ENCODE results near the gene CRELD2. TPM values are rescaled to one million over a fixed set of nuclear protein-coding genes. Genes with fewer than 3 reads are reported as not detected.

The CRELD2 gene
- polyA plus RNA-seq, 1 donor from 2014 or later, result 83.2 TPM

DNA sequence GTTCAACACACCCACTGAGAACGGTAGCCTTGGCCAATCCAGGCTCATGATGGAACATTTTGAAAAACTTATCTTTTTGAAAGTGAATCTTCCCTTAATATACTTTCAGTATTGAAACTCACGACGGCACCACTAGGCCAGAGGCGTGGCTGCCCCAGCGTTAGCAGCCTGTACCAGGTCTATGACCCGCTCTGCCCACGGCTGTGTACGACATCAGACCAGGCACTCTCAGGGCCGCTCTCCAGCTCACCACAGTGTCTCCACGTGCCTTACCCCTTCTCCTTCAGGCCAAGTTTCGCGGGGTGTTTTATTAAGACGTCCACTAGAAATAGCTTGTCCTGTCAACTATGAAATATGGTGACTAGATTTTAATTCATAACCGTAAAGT is 31.4 kb upstream of the CRELD2 start:
- TF ChIP-seq RAD21 (conservative IDR thresholded peaks at IDR 0.05) (no peak), MXI1 (conservative IDR thresholded peaks at IDR 0.05; ENCODE audit: poor library complexity, severe bottlenecking) (no peak), SMC3 (conservative IDR thresholded peaks at IDR 0.05; ENCODE audit: poor library complexity) (no peak), TAF1 (IDR thresholded peaks at IDR 0.05; ENCODE audit: low read depth) (no peak), EP300 (conservative IDR thresholded peaks at IDR 0.05; ENCODE audit: poor library complexity, severe bottlenecking) (no peak), POLR2AphosphoS5 (IDR thresholded peaks at IDR 0.05) (no peak), EZH2 (IDR thresholded peaks at IDR 0.05; ENCODE audit: borderline replicate concordance, insufficient read depth, low read length, poor library complexity, severe bottlenecking) (no peak)
- TF ChIP-seq, protein P1, sequence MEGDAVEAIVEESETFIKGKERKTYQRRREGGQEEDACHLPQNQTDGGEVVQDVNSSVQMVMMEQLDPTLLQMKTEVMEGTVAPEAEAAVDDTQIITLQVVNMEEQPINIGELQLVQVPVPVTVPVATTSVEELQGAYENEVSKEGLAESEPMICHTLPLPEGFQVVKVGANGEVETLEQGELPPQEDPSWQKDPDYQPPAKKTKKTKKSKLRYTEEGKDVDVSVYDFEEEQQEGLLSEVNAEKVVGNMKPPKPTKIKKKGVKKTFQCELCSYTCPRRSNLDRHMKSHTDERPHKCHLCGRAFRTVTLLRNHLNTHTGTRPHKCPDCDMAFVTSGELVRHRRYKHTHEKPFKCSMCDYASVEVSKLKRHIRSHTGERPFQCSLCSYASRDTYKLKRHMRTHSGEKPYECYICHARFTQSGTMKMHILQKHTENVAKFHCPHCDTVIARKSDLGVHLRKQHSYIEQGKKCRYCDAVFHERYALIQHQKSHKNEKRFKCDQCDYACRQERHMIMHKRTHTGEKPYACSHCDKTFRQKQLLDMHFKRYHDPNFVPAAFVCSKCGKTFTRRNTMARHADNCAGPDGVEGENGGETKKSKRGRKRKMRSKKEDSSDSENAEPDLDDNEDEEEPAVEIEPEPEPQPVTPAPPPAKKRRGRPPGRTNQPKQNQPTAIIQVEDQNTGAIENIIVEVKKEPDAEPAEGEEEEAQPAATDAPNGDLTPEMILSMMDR (IDR thresholded peaks at IDR 0.05; ENCODE audit: poor library complexity, severe bottlenecking), result no peak
- TF ChIP-seq, protein P2, sequence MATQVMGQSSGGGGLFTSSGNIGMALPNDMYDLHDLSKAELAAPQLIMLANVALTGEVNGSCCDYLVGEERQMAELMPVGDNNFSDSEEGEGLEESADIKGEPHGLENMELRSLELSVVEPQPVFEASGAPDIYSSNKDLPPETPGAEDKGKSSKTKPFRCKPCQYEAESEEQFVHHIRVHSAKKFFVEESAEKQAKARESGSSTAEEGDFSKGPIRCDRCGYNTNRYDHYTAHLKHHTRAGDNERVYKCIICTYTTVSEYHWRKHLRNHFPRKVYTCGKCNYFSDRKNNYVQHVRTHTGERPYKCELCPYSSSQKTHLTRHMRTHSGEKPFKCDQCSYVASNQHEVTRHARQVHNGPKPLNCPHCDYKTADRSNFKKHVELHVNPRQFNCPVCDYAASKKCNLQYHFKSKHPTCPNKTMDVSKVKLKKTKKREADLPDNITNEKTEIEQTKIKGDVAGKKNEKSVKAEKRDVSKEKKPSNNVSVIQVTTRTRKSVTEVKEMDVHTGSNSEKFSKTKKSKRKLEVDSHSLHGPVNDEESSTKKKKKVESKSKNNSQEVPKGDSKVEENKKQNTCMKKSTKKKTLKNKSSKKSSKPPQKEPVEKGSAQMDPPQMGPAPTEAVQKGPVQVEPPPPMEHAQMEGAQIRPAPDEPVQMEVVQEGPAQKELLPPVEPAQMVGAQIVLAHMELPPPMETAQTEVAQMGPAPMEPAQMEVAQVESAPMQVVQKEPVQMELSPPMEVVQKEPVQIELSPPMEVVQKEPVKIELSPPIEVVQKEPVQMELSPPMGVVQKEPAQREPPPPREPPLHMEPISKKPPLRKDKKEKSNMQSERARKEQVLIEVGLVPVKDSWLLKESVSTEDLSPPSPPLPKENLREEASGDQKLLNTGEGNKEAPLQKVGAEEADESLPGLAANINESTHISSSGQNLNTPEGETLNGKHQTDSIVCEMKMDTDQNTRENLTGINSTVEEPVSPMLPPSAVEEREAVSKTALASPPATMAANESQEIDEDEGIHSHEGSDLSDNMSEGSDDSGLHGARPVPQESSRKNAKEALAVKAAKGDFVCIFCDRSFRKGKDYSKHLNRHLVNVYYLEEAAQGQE (IDR thresholded peaks at IDR 0.05; ENCODE audit: borderline replicate concordance), result no peak
- no peaks in the 10 kb centered on the region for H3F3A ChIP-seq (ENCODE audit: insufficient read depth, low read length, poor library complexity, severe bottlenecking)
- no peak overlapping the region for H3K9ac ChIP-seq (ENCODE audit: low read length)
- no peaks in the 10 kb centered on the region for H3K27me3 ChIP-seq (ENCODE audit: insufficient read depth, low read depth, low read length)
- H3K79me2 ChIP-seq (replicated peaks; ENCODE audit: insufficient read depth, low read length), result peaks cover 54% of the 10 kb centered on the region
- no peak overlapping the region for H3K27ac ChIP-seq (ENCODE audit: low read length)
- no peaks in the 10 kb centered on the region for H3K9me2 ChIP-seq (ENCODE audit: insufficient read depth, low read length)
- H3K4me3 ChIP-seq (ENCODE audit: low read length), result no peak overlapping the region
- peaks cover 56% of the 10 kb centered on the region for H3K36me3 ChIP-seq (ENCODE audit: insufficient read depth, low read length)
- H4K20me1 ChIP-seq (ENCODE audit: insufficient read depth), result no peaks in the 10 kb centered on the region
- peaks cover 18% of the 10 kb centered on the region for H3K9me3 ChIP-seq (ENCODE audit: low read length)
- no peak overlapping the region for H2AFZ ChIP-seq (ENCODE audit: low read depth, low read length)
- no peak overlapping the region for H3K4me2 ChIP-seq (ENCODE audit: low read length)

DNA sequence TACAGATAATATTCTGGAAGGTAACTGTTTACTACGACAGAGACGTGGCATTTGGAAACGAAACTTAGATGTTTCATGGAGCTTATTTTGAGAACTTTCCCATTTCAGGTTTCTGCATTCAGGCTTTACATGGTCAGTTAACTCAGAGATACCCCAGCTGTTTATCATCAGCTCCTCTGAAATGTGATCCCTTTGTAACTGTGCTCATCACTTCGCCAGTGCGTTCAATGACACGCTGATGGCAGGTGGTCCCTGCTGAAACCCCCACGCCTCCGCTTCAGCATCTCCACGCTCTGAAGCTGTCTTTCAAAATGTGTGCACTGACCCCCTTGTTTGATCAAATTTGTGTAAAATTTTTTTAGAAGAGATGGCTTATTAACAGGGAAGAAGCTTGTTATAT is 30.7 kb upstream of the CRELD2 start:
- peaks cover 52% of the 10 kb centered on the region for H3K36me3 ChIP-seq (ENCODE audit: insufficient read depth, low read length)
- no peak overlapping the region for H3K4me3 ChIP-seq (ENCODE audit: low read length)
- H3K9me3 ChIP-seq (ENCODE audit: low read length), result peaks cover 18% of the 10 kb centered on the region
- no peak overlapping the region for H3K27ac ChIP-seq (ENCODE audit: low read length)
- no peaks in the 10 kb centered on the region for H3F3A ChIP-seq (ENCODE audit: insufficient read depth, low read length, poor library complexity, severe bottlenecking)
- H3K79me2 ChIP-seq (replicated peaks; ENCODE audit: insufficient read depth, low read length), result peaks cover 49% of the 10 kb centered on the region
- TF ChIP-seq, protein P2 (IDR thresholded peaks at IDR 0.05; ENCODE audit: borderline replicate concordance), result no peak
- TF ChIP-seq EP300 (conservative IDR thresholded peaks at IDR 0.05; ENCODE audit: poor library complexity, severe bottlenecking) (no peak), POLR2AphosphoS5 (IDR thresholded peaks at IDR 0.05) (no peak), EZH2 (IDR thresholded peaks at IDR 0.05; ENCODE audit: borderline replicate concordance, insufficient read depth, low read length, poor library complexity, severe bottlenecking) (no peak), RAD21 (conservative IDR thresholded peaks at IDR 0.05) (no peak), SMC3 (conservative IDR thresholded peaks at IDR 0.05; ENCODE audit: poor library complexity) (no peak), TAF1 (IDR thresholded peaks at IDR 0.05; ENCODE audit: low read depth) (no peak), MXI1 (conservative IDR thresholded peaks at IDR 0.05; ENCODE audit: poor library complexity, severe bottlenecking) (no peak)
- TF ChIP-seq, protein P1 (IDR thresholded peaks at IDR 0.05; ENCODE audit: poor library complexity, severe bottlenecking), result no peak
- no peak overlapping the region for H3K4me2 ChIP-seq (ENCODE audit: low read length)
- no peaks in the 10 kb centered on the region for H3K9me2 ChIP-seq (ENCODE audit: insufficient read depth, low read length)
- H2AFZ ChIP-seq (ENCODE audit: low read depth, low read length), result no peak overlapping the region
- H3K27me3 ChIP-seq (ENCODE audit: insufficient read depth, low read depth, low read length), result no peaks in the 10 kb centered on the region
- H4K20me1 ChIP-seq (ENCODE audit: insufficient read depth), result no peaks in the 10 kb centered on the region
- H3K9ac ChIP-seq (ENCODE audit: low read length), result no peak overlapping the region

Measured in neural cell (in vitro differentiated cells).